Measurements from ENCODE around the gene ASTN2.

Gene ASTN2, protein sequence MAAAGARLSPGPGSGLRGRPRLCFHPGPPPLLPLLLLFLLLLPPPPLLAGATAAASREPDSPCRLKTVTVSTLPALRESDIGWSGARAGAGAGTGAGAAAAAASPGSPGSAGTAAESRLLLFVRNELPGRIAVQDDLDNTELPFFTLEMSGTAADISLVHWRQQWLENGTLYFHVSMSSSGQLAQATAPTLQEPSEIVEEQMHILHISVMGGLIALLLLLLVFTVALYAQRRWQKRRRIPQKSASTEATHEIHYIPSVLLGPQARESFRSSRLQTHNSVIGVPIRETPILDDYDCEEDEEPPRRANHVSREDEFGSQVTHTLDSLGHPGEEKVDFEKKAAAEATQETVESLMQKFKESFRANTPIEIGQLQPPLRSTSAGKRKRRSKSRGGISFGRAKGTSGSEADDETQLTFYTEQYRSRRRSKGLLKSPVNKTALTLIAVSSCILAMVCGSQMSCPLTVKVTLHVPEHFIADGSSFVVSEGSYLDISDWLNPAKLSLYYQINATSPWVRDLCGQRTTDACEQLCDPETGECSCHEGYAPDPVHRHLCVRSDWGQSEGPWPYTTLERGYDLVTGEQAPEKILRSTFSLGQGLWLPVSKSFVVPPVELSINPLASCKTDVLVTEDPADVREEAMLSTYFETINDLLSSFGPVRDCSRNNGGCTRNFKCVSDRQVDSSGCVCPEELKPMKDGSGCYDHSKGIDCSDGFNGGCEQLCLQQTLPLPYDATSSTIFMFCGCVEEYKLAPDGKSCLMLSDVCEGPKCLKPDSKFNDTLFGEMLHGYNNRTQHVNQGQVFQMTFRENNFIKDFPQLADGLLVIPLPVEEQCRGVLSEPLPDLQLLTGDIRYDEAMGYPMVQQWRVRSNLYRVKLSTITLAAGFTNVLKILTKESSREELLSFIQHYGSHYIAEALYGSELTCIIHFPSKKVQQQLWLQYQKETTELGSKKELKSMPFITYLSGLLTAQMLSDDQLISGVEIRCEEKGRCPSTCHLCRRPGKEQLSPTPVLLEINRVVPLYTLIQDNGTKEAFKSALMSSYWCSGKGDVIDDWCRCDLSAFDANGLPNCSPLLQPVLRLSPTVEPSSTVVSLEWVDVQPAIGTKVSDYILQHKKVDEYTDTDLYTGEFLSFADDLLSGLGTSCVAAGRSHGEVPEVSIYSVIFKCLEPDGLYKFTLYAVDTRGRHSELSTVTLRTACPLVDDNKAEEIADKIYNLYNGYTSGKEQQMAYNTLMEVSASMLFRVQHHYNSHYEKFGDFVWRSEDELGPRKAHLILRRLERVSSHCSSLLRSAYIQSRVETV (N-terminal part only)

DNA sequence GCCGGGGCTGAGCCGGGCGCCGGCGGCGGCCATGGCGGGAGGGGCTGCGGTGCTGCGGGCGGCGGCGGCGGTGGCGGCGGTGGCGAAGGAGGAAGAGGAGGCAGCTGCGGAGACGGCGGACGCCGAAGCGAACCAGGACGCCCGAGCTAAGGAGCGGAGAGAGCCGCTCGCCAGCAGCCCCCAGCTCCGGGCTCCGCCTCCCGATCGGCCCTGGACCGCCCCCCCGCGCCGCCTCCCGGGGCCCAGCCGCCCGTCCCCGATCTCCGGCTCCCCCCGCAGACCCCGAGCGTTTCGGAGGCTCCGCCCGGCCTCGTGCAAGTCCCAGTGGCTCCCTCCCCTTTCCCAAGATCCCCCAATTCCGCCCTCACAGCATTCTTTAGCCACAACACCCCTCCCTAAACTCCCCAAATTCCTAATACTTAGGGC is at the start of gene ASTN2:
Gene ASTN2 (minus strand): TSS at position 152 of the 426 bp plus-strand sequence. CDS start 119 bp downstream, at position 33.
- ATAC-seq (ENCODE audit: low read depth): no peak
- Mint-ChIP-seq H3K36me3 (no peaks in the 10 kb centered on the region), H3K27ac (no peak within 1 kb of the TSS), H3K4me3 (peak within 1 kb of the TSS; percentile 24), H3K27me3 (peaks cover 16% of the 10 kb centered on the region), H3K9me3 (peaks cover 3% of the 10 kb centered on the region), H3K4me1 (no peaks in the 10 kb centered on the region)
- DNase-seq (ENCODE audit: low spot score in 2 of 2): no peak

DNA sequence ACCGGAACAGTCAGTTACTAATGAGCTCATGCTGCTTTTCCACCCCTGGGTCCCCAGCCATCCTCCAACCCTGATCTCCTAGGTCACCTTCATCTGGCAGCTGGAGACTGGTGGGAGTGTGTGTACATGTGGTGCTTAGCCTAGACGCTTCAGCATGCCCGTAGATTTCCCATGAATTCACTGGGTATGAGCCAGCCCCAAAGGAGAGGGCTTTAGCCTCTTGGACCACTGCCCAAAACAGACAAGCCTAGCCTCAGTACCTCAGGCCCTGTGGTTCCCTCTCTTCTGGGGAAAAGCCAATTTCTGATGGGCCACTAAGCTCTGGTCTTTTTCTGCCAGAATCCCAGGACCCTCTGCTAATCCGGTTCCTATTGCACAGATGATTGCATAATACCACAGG is 48.0 kb upstream of the ASTN2 start:
- Mint-ChIP-seq H3K4me3 (no peak overlapping the region), H3K27me3 (no peaks in the 10 kb centered on the region), H3K4me1 (no peaks in the 10 kb centered on the region), H3K36me3 (no peaks in the 10 kb centered on the region), H3K9me3 (no peaks in the 10 kb centered on the region), H3K27ac (no peak overlapping the region)
- no peak for DNase-seq (ENCODE audit: low spot score in 2 of 2)
- no peak for ATAC-seq (ENCODE audit: low read depth)

DNA sequence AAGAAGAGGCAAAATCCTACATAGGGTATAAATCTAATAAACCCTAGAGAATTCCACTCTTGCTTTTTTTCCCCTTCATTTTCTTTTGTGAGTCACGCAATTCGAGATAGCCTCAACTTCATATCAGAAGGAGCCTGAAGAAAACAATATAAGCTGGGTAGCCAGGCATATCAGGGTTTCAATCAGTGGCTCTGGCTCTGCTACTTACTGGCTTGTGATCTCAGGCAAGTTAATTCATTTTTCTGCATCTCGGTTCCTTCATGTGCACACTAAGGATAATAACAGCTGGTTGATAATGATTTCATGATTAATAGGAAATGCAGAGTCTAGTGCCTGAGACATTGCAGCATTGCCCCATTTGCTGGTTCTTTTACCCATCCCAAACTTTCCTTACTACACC is 46.5 kb upstream of the ASTN2 start:
- DNase-seq (ENCODE audit: low spot score in 2 of 2) (no peak), ATAC-seq (ENCODE audit: low read depth) (no peak)
- Mint-ChIP-seq H3K4me3 (no peak overlapping the region), H3K36me3 (no peaks in the 10 kb centered on the region), H3K9me3 (no peaks in the 10 kb centered on the region), H3K27me3 (no peaks in the 10 kb centered on the region), H3K27ac (no peak overlapping the region), H3K4me1 (no peaks in the 10 kb centered on the region)

DNA sequence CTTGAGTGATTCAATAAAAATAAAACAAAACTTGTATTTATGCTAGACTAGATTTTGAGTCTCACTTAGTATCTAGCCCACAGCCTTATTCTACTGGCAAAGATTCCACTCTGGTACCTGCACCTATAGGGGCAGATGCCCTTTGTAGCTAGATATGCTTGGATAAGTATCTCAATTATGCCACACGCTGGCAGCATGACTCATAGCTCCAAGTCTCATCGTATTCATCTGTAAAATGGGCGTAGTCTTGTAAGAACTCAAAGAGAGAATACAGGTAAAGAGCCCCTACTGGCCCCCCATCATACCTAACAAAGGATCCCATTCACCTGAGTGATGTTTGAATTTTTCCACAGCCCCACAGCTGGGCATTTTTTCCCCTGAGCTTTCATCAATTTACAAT is 45.9 kb upstream of the ASTN2 start:
- no peaks in the 10 kb centered on the region for H3K9me3 Mint-ChIP-seq
- DNase-seq (ENCODE audit: low spot score in 2 of 2): no peak
- H3K4me1 Mint-ChIP-seq: no peaks in the 10 kb centered on the region
- no peak for ATAC-seq (ENCODE audit: low read depth)
- H3K36me3 Mint-ChIP-seq: no peaks in the 10 kb centered on the region
- H3K27me3 Mint-ChIP-seq: no peaks in the 10 kb centered on the region
- no peak overlapping the region for H3K27ac Mint-ChIP-seq
- no peak overlapping the region for H3K4me3 Mint-ChIP-seq

DNA sequence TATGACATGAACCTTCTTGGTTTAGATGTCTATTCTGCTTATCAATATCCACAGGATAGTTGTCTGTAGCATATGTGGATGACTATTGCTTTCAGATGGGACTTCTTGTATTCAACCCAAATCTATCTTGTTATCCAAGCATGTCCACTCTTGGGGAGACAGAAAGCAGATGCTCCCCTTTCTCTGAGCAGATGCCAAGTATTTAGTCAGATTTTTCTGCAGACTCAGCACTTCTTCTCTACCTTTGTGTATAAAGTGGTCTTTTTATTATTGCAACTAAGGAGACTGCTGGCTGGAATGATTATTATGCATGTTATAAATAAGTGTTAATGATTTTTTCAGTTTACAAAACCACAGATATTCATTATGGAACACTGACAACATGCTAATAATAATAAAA is 45.1 kb upstream of the ASTN2 start:
- H3K4me1 Mint-ChIP-seq: no peaks in the 10 kb centered on the region

DNA sequence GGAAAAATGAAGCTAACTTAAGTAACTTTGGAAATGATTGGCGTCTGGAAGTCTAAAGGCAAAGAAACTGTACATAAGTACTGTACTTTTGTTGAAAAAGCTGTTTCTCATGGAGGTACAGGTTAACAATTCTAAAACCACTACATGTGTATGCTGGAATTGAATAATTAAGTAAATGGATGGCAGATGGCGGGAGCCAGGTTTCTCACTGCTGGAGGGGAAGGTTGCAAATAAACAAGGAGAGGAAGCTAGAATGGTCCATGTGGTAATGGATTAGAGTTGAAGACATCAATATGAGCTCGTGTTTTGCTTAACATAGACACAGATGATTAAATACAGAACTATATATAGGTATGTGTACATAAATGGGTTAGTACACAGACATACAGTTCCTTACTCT is 43.2 kb upstream of the ASTN2 start:
- no peaks in the 10 kb centered on the region for H3K9me3 Mint-ChIP-seq
- H3K27ac Mint-ChIP-seq: no peak overlapping the region
- no peak for DNase-seq (ENCODE audit: low spot score in 2 of 2)
- H3K36me3 Mint-ChIP-seq: no peaks in the 10 kb centered on the region
- ATAC-seq (ENCODE audit: low read depth): no peak
- H3K27me3 Mint-ChIP-seq: no peaks in the 10 kb centered on the region
- no peaks in the 10 kb centered on the region for H3K4me1 Mint-ChIP-seq
- no peak overlapping the region for H3K4me3 Mint-ChIP-seq

More for the DNA sequence above, 45.1 kb upstream of the ASTN2 start:
- no peak for DNase-seq (ENCODE audit: low spot score in 2 of 2)
- Mint-ChIP-seq H3K9me3 (no peaks in the 10 kb centered on the region), H3K27me3 (no peaks in the 10 kb centered on the region), H3K4me3 (no peak overlapping the region), H3K27ac (no peak overlapping the region), H3K36me3 (no peaks in the 10 kb centered on the region)
- ATAC-seq (ENCODE audit: low read depth): no peak

DNA sequence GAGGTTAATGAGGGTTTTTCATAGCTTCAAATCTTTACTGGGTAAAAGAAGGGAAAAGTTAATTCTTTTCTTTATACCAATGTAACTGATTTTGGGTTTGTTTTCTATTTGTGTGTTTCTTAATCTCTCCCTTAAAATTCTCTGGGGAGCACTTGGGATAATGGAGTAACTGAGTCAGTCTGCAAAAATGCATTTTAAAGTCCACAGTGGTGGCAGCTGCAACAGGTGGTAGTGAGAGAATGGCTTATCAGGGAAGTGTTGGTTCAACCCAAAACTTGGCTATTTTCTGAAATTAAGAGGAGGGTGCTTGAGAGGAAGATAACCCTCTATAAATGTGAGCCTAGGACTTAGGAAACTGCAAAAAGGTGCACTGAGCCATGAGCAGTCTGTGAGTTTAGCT is 39.9 kb upstream of the ASTN2 start:
- Mint-ChIP-seq H3K36me3 (no peaks in the 10 kb centered on the region), H3K4me3 (no peak overlapping the region), H3K27ac (no peak overlapping the region), H3K4me1 (no peaks in the 10 kb centered on the region), H3K27me3 (no peaks in the 10 kb centered on the region), H3K9me3 (no peaks in the 10 kb centered on the region)
- no peak for DNase-seq (ENCODE audit: low spot score in 2 of 2)
- no peak for ATAC-seq (ENCODE audit: low read depth)

DNA sequence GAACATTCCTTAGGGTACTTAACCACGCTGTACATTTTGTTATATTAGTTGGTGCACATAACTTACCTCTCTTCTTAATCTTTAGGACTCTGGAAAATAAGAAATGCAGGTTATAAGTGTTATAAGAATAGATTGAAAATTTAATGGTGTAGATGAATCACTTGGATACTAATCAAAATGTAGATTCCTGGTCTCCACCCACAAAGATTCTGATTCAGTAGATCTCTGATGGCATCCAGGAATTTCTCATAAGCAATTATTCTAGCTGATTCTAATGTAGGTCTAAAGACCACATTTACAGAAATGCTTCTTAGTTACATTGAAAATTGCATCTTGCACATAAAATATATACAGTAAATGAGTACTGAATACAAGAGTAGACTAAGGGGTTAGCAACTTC is 38.9 kb upstream of the ASTN2 start:
- DNase-seq (ENCODE audit: low spot score in 2 of 2) (no peak), ATAC-seq (ENCODE audit: low read depth) (no peak)
- Mint-ChIP-seq H3K4me1 (no peaks in the 10 kb centered on the region), H3K4me3 (no peak overlapping the region), H3K27me3 (no peaks in the 10 kb centered on the region), H3K9me3 (no peaks in the 10 kb centered on the region), H3K36me3 (no peaks in the 10 kb centered on the region), H3K27ac (no peak overlapping the region)

DNA sequence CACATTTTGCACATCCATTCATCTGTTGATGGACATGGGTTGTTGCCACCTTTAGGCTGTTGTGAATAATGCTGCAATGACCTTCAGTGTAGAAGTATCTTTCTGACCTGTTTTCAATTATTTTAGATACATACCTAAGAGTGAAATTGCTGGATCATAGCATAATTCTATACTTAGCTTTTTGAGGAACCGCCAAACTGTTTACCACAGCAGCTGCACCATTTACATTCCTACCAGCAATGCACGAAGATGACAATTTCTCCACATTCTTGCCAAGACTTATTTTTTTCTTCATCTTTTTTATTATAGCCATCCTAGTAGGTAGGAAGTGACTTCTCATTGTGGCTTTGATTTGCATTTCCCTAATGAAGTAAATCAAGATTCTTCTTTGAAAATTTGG is 36.5 kb upstream of the ASTN2 start:
- peaks cover under 1% of the 10 kb centered on the region for H3K9me3 Mint-ChIP-seq
- ATAC-seq (ENCODE audit: low read depth) (no peak), DNase-seq (ENCODE audit: low spot score in 2 of 2) (no peak)
- no peaks in the 10 kb centered on the region for H3K27me3 Mint-ChIP-seq
- H3K27ac Mint-ChIP-seq: no peak overlapping the region
- H3K36me3 Mint-ChIP-seq: no peaks in the 10 kb centered on the region
- H3K4me3 Mint-ChIP-seq: no peak overlapping the region
- H3K4me1 Mint-ChIP-seq: no peaks in the 10 kb centered on the region

DNA sequence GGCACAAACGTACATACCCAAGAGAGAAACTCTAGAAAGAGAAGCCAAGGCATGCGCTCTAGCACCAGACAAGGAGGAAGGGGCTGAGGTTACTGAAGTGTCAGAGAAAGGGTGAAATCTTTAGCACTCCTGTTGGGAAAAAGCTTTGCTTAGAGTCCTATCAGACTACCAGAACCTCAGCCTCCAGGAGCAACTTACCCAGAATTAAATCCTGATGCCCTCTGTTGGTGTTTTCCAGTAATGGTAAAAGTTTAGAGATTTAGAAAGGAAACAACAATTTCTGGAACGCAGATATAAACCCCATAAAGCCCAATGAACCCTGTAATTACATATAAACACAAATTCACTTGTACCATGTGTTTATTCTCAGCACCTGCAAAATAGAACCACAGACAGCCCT is 33.2 kb upstream of the ASTN2 start:
- Mint-ChIP-seq H3K4me1 (no peaks in the 10 kb centered on the region), H3K27ac (no peak overlapping the region), H3K4me3 (no peak overlapping the region), H3K36me3 (no peaks in the 10 kb centered on the region), H3K27me3 (peaks cover 2% of the 10 kb centered on the region), H3K9me3 (peaks cover 2% of the 10 kb centered on the region)
- DNase-seq (ENCODE audit: low spot score in 2 of 2) (no peak), ATAC-seq (ENCODE audit: low read depth) (no peak)

DNA sequence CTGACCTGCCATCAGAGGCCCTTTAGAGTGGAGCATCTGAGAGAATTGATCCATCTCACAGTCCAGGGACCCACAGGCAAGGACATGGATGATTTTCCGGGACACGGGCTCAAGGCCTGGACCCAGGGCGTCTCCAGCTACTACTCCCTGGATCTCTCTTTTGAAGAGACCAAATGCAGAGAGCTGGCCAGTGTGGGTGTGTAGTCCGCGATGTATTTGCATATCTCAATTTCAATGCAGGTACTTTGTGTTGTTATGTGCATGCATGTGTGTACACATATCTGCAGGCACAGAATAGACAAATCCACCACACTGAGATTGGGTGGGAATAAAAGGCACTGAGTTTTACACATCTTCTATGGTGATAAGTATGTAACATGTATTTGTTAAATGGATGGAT is 30.8 kb upstream of the ASTN2 start:
- Mint-ChIP-seq H3K27me3 (peaks cover 2% of the 10 kb centered on the region), H3K4me1 (no peaks in the 10 kb centered on the region), H3K9me3 (peaks cover 2% of the 10 kb centered on the region), H3K4me3 (no peak overlapping the region), H3K27ac (no peak overlapping the region), H3K36me3 (no peaks in the 10 kb centered on the region)
- DNase-seq (ENCODE audit: low spot score in 2 of 2) (no peak), ATAC-seq (ENCODE audit: low read depth) (no peak)

DNA sequence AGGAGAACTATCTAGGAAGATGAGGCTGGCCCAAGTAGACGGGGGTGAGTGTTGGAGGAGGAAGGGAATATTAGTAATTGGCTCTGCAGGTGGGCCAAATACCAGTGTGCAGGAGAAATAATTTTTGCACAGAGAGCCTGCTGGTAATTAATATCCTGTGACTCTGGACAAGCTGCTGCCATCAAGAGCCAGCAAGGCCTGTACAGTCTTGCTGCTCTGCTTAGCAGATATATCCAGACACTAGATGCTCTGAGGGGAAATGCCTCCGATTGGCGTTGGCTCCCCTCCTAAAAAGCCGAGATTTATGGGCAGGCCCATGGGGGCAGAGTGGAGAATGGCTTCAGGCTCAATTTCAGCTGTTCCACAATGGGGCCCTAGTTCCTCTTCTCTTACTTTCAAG is 29.6 kb upstream of the ASTN2 start:
- no peak for ATAC-seq (ENCODE audit: low read depth)
- no peak overlapping the region for H3K4me3 Mint-ChIP-seq
- H3K4me1 Mint-ChIP-seq: no peaks in the 10 kb centered on the region
- no peaks in the 10 kb centered on the region for H3K36me3 Mint-ChIP-seq
- no peak for DNase-seq (ENCODE audit: low spot score in 2 of 2)
- H3K27me3 Mint-ChIP-seq: peaks cover 2% of the 10 kb centered on the region
- H3K27ac Mint-ChIP-seq: no peak overlapping the region
- peaks cover 2% of the 10 kb centered on the region for H3K9me3 Mint-ChIP-seq

DNA sequence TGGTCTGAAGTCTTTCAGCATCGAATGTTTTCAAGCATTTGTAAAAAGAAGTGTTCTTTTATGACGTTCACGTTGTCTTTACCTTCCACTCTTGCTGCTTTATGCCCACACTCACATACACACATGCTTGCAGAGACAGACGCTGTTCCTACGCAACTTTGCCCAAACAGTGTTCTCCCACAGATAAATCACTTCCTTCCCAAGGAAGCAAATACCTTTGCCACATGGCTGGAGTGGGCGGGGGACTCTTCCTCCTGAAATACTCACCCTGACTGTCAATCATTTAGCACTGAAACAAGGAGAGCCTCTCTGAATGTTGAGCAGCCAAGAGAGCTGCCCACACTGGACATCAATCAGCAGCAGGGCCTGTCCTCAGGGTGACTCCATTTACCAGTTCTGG is 22.4 kb upstream of the ASTN2 start:
- ATAC-seq (ENCODE audit: low read depth) (no peak), DNase-seq (ENCODE audit: low spot score in 2 of 2) (no peak)
- no peaks in the 10 kb centered on the region for H3K9me3 Mint-ChIP-seq
- no peak overlapping the region for H3K4me3 Mint-ChIP-seq
- H3K27me3 Mint-ChIP-seq: peaks cover 1% of the 10 kb centered on the region
- H3K36me3 Mint-ChIP-seq: no peaks in the 10 kb centered on the region
- no peaks in the 10 kb centered on the region for H3K4me1 Mint-ChIP-seq
- H3K27ac Mint-ChIP-seq: no peak overlapping the region

Measured in memory B cell (primary cell).